HepG2 (cell line): Measurements from ENCODE around the gene C19orf33. TPM values are rescaled to one million over a fixed set of nuclear protein-coding genes. Genes with fewer than 3 reads are reported as not detected.

ENCODE experiments used
- ATAD3A ChIP-seq: sonication (generic); formaldehyde crosslinking; IDR thresholded peaks from 2 replicates; pipeline ENCODE4 v1.4.0; 2020; ENCODE audit warnings: missing genetic modification reagents
- HOXA7 ChIP-seq: sonication (generic); formaldehyde crosslinking; IDR thresholded peaks from 2 replicates; pipeline ENCODE4 v1.8.1; 2022; ENCODE audit warnings: mild to moderate bottlenecking, missing genetic modification reagents, moderate library complexity
- JDP2 ChIP-seq: sonication (generic); formaldehyde crosslinking; IDR thresholded peaks from 2 replicates; pipeline ENCODE4 v1.8.1; 2022; ENCODE audit warnings: missing genetic modification reagents, borderline replicate concordance
- KLF12 ChIP-seq: sonication (generic); formaldehyde crosslinking; IDR thresholded peaks from 2 replicates; pipeline ENCODE4 v1.4.0; 2020; ENCODE audit warnings: missing genetic modification reagents, borderline replicate concordance
- KLF16 ChIP-seq, 2 experiments: sonication (generic) in 1 of 2; formaldehyde crosslinking in 1 of 2; IDR thresholded peaks; 2 replicates each; pipeline versions ENCODE4 v1.6.1 to v1.8.0; 2016 to 2023; ENCODE audit warnings: missing genetic modification reagents in 2 of 2, missing compliant biosample characterization in 1 of 2
- MAFG ChIP-seq: sonication (generic); formaldehyde crosslinking; IDR thresholded peaks from 2 replicates; pipeline ENCODE4 v1.5.1; 2020; ENCODE audit warnings: mild to moderate bottlenecking, missing genetic modification reagents
- NFE2 ChIP-seq: sonication (generic); formaldehyde crosslinking; IDR thresholded peaks from 2 replicates; pipeline ENCODE4 v1.4.0; 2020; ENCODE audit warnings: missing genetic modification reagents
- NFKB2 ChIP-seq: sonication (generic); formaldehyde crosslinking; IDR thresholded peaks from 2 replicates; pipeline ENCODE4 v1.4.0; 2020; ENCODE audit warnings: missing genetic modification reagents, borderline replicate concordance
- NFRKB ChIP-seq: fragments of 450-650 bp; IDR thresholded peaks from 2 replicates; pipeline ENCODE4 v1.6.1; 2017
- REXO4 ChIP-seq: sonication (generic); formaldehyde crosslinking; IDR thresholded peaks from 2 replicates; pipeline ENCODE4 v1.8.0; 2022; ENCODE audit warnings: missing genetic modification reagents, mild to moderate bottlenecking, borderline replicate concordance
- SMAD1 ChIP-seq: sonication (generic); formaldehyde crosslinking; IDR thresholded peaks from 2 replicates; pipeline ENCODE4 v1.4.0; 2020; ENCODE audit warnings: missing genetic modification reagents, low read depth, mild to moderate bottlenecking, borderline replicate concordance
- SMC3 ChIP-seq: IDR thresholded peaks from 2 replicates; pipeline ENCODE4 v1.6.1; 2011; ENCODE audit warnings: low read length, improper control_type of control experiment
- SRF ChIP-seq: IDR thresholded peaks from 2 replicates; pipeline ENCODE4 v1.6.1; 2011; ENCODE audit warnings: mild to moderate bottlenecking, low read depth, low read length, moderate library complexity
- SRSF1 ChIP-seq: fragments of 200-400 bp; formaldehyde crosslinking; optimal IDR thresholded peaks from 2 replicates; pipeline ENCODE3; 2017; ENCODE audit warnings: mild to moderate bottlenecking, low read depth, low read length, moderate library complexity
- SRY ChIP-seq: sonication (generic); formaldehyde crosslinking; IDR thresholded peaks from 2 replicates; pipeline ENCODE4 v1.8.0; 2022; ENCODE audit warnings: mild to moderate bottlenecking, missing genetic modification reagents
- STAT5B ChIP-seq: sonication (generic); formaldehyde crosslinking; IDR thresholded peaks from 2 replicates; pipeline ENCODE4 v1.4.0; 2020; ENCODE audit warnings: missing genetic modification reagents
- XBP1 ChIP-seq: sonication (generic); formaldehyde crosslinking; IDR thresholded peaks from 2 replicates; pipeline ENCODE4 v1.5.0; 2020; ENCODE audit warnings: missing genetic modification reagents
- XRCC5 ChIP-seq: fragments of 200-400 bp; formaldehyde crosslinking; optimal IDR thresholded peaks from 2 replicates; pipeline ENCODE3; 2017; ENCODE audit warnings: mild to moderate bottlenecking, low read length
- ZNF180 ChIP-seq: sonication (generic); formaldehyde crosslinking; IDR thresholded peaks from 2 replicates; pipeline ENCODE4 v1.4.0; 2020; ENCODE audit warnings: low read depth, missing genetic modification reagents, borderline replicate concordance
- ZNF282 ChIP-seq: fragments of 450-650 bp; IDR thresholded peaks from 2 replicates; pipeline ENCODE4 v1.6.1; 2018; ENCODE audit not compliant: partially characterized antibody
- ZNF333 ChIP-seq: sonication (generic); formaldehyde crosslinking; IDR thresholded peaks from 2 replicates; pipeline ENCODE4 v1.4.0; 2020; ENCODE audit warnings: mild to moderate bottlenecking, missing genetic modification reagents, borderline replicate concordance
- ZNF441 ChIP-seq: sonication (generic); formaldehyde crosslinking; IDR thresholded peaks from 2 replicates; pipeline ENCODE4 v1.7.0; 2021; ENCODE audit warnings: missing genetic modification reagents, borderline replicate concordance
- ZNF670 ChIP-seq: sonication (generic); formaldehyde crosslinking; IDR thresholded peaks from 2 replicates; pipeline ENCODE4 v1.8.0; 2022; ENCODE audit warnings: mild to moderate bottlenecking, missing genetic modification reagents, borderline replicate concordance
- ZNF773 ChIP-seq: sonication (generic); formaldehyde crosslinking; IDR thresholded peaks from 2 replicates; pipeline ENCODE4 v1.4.0; 2020; ENCODE audit warnings: missing genetic modification reagents, borderline replicate concordance
- polyA plus RNA-seq, 8 experiments: library from polyadenylated mRNA; depleted of rRNA in 3 of 8; stranded (reverse) in 7 of 8; unstranded in 1 of 8; fragments of >200 nt; fragmentation: Illumina TruSeq in 4 of 8; extraction: Trizol in 4 of 8; gene quantifications; 2 replicates each; pipeline versions ENCODE4 v1.2.1 to v1.2.3, GENCODE V29; 2011 to 2016; ENCODE audit warnings: low read depth in 4 of 8, missing spikeins in 1 of 8, mixed read lengths in 1 of 8; ENCODE audit not compliant: insufficient read depth in 1 of 8
- total RNA-seq, 5 experiments: library from RNA; depleted of rRNA; stranded (reverse); fragments of >200 nt; fragmentation: Illumina TruSeq; extraction: Trizol; gene quantifications; 2 replicates each; pipeline ENCODE4 v1.2.3, GENCODE V29; 2016; ENCODE audit warnings: low read depth in 1 of 5
- TF ChIP-seq, protein P1 (sequence below): sonication (generic); formaldehyde crosslinking; IDR thresholded peaks from 2 replicates; pipeline ENCODE4 v1.4.0; 2020; ENCODE audit warnings: missing genetic modification reagents
- TF ChIP-seq, protein P2 (sequence below): sonication (generic); formaldehyde crosslinking; IDR thresholded peaks from 2 replicates; pipeline ENCODE4 v1.4.0; 2020; ENCODE audit warnings: missing genetic modification reagents
- TF ChIP-seq, protein P3 (sequence below): sonication (generic); formaldehyde crosslinking; IDR thresholded peaks from 2 replicates; pipeline ENCODE4 v1.8.0; 2022; ENCODE audit warnings: missing genetic modification reagents, low read depth, mild to moderate bottlenecking, borderline replicate concordance

The C19orf33 gene
- total and polyA plus RNA-seq, 2 of the 13 experiments (the other 11 are each of a cell fraction or from before 2014, with no cell fraction given): 2.5 to 3.3 TPM

DNA sequence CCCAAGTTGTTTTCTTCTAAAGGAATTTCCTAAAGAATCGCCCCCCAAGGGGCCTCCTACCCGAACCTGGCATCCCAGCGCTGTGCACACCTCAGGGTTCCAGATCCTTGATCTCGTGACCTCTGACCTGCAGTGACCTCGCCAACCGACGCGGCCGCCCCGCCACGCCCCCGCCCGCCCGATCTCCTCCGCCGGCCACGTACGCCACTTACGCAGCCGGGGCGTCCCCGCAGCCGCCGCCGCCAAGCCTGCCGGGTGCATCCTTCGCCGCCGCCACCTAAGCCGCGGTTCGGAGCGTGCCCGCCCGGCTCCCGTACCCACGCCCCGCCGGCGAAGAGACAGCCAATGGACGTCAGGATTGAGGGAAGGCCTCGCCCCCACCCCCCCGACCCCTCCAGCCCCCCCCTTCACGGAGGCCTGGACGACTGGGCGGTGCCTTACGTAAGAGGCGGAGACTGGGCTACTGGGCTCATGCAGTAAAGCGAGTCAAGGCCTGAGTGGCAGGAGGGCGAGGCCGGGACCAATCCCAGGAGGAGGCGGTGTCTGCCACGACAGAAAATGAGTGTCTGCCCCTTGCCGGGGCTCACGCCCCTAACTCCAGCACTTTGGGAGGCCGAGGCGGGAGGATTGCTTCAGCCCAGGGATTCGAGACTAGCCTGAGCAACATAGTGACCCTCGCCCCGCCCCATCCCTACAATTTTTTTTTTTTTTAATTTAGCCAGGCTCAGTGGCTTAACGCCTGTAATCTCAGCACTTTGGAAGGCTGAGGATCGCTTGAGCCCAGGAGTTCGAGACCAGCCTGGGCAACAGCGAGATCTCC, 11.8 kb downstream of the C19orf33 start, which contains the start of gene YIF1B (continued):
- TF ChIP-seq, protein P1, sequence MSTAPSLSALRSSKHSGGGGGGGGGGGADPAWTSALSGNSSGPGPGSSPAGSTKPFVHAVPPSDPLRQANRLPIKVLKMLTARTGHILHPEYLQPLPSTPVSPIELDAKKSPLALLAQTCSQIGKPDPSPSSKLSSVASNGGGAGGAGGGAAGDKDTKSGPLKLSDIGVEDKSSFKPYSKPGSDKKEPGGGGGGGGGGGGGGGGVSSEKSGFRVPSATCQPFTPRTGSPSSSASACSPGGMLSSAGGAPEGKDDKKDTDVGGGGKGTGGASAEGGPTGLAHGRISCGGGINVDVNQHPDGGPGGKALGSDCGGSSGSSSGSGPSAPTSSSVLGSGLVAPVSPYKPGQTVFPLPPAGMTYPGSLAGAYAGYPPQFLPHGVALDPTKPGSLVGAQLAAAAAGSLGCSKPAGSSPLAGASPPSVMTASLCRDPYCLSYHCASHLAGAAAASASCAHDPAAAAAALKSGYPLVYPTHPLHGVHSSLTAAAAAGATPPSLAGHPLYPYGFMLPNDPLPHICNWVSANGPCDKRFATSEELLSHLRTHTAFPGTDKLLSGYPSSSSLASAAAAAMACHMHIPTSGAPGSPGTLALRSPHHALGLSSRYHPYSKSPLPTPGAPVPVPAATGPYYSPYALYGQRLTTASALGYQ: no peak
- no peak for TF ChIP-seq KLF16 (CRISPR knock-in tag; IDR thresholded peaks at IDR 0.05)
- no peak for TF ChIP-seq NFE2
- no peak for TF ChIP-seq SMC3
- no peak for TF ChIP-seq JDP2 (CRISPR knock-in tag)
- peak; percentile 42 for TF ChIP-seq XRCC5
- TF ChIP-seq SMAD1 (CRISPR knock-in tag): 0 out of 2 replicates have a peak, but pooled peaks have one; percentile 25
- TF ChIP-seq ATAD3A: no peak
- TF ChIP-seq NFRKB: no peak
- peak; percentile 48 for TF ChIP-seq SRSF1
- TF ChIP-seq, protein P2, sequence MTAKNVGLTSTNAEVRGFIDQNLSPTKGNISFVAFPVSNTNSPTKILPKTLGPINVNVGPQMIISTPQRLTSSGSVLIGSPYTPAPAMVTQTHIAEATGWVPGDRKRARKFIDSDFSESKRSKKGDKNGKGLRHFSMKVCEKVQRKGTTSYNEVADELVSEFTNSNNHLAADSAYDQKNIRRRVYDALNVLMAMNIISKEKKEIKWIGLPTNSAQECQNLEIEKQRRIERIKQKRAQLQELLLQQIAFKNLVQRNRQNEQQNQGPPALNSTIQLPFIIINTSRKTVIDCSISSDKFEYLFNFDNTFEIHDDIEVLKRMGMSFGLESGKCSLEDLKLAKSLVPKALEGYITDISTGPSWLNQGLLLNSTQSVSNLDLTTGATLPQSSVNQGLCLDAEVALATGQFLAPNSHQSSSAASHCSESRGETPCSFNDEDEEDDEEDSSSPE: no peak
- no peak for TF ChIP-seq XBP1 (CRISPR knock-in tag)
- TF ChIP-seq MAFG (CRISPR knock-in tag): no peak
- no peak for TF ChIP-seq ZNF773 (CRISPR knock-in tag)
- TF ChIP-seq SRY (CRISPR knock-in tag): peak; percentile 46; the same call in 1 of the 2 replicates
- no peak for TF ChIP-seq ZNF333 (CRISPR knock-in tag)
- TF ChIP-seq, protein P3, sequence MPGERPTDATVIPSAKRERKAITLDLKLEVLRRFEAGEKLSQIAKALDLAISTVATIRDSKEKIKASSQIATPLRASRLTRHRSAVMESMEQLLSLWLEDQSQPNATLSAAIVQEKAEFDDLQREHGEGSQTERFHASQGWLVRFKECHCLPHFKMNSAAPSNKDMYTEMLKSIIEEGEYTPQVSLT (CRISPR knock-in tag): no peak
- TF ChIP-seq NFKB2: no peak
- TF ChIP-seq SRF: no peak; the same call in 1 of the 2 replicates
- TF ChIP-seq ZNF282: no peak
- TF ChIP-seq STAT5B (CRISPR knock-in tag): no peak
- TF ChIP-seq HOXA7 (CRISPR knock-in tag): no peak
- TF ChIP-seq ZNF180 (CRISPR knock-in tag): no peak
- TF ChIP-seq ZNF441 (CRISPR knock-in tag): peak; percentile 63; the same call in 1 of the 2 replicates
- no peak for TF ChIP-seq ZNF670
- TF ChIP-seq KLF12 (CRISPR knock-in tag): peak; percentile 76; the same call in 1 of the 2 replicates
- TF ChIP-seq REXO4 (CRISPR knock-in tag): no peak
